Trophoblast cell (in vitro differentiated cells and primary cell): Measurements from ENCODE around the gene TTLL8.

ENCODE experiments used
- DNase-seq, 2 donors: peaks; one replicate each; pipeline ENCODE4 v3.0.0-alpha.2; 2016
- H2AFZ ChIP-seq: 2 replicates; pipeline ENCODE4 v1.6.1; 2013; ENCODE audit warnings: low read length, moderate library complexity, mild to moderate bottlenecking; ENCODE audit not compliant: insufficient read depth, poor library complexity
- H2AK5ac ChIP-seq: 2 replicates; pipeline ENCODE4 v1.6.1; 2013; ENCODE audit warnings: mild to moderate bottlenecking, low read length
- H2BK120ac ChIP-seq: 2 replicates; pipeline ENCODE4 v1.6.1; 2013; ENCODE audit warnings: low read length, mild to moderate bottlenecking, moderate library complexity; ENCODE audit not compliant: insufficient read depth, poor library complexity
- H2BK12ac ChIP-seq: 2 replicates; pipeline ENCODE4 v1.6.1; 2013; ENCODE audit warnings: mild to moderate bottlenecking, low read length, moderate library complexity
- H2BK5ac ChIP-seq: 2 replicates; pipeline ENCODE4 v1.6.1; 2013; ENCODE audit warnings: low read length, low read depth, moderate library complexity, mild to moderate bottlenecking; ENCODE audit not compliant: poor library complexity
- H3K14ac ChIP-seq: 2 replicates; pipeline ENCODE4 v1.6.1; 2013; ENCODE audit warnings: mild to moderate bottlenecking, low read length
- H3K18ac ChIP-seq: 2 replicates; pipeline ENCODE4 v1.6.1; 2013; ENCODE audit warnings: mild to moderate bottlenecking, low read length
- H3K23ac ChIP-seq: 2 replicates; pipeline ENCODE4 v1.6.1; 2013; ENCODE audit warnings: low read length
- H3K27ac ChIP-seq: 2 replicates; pipeline ENCODE4 v1.5.1; 2013; ENCODE audit warnings: low read depth, mild to moderate bottlenecking, inconsistent platforms, low read length, moderate library complexity
- H3K27me3 ChIP-seq: 2 replicates; pipeline ENCODE4 v1.6.1; 2013; ENCODE audit warnings: inconsistent platforms, mild to moderate bottlenecking, low read length, moderate library complexity; ENCODE audit not compliant: insufficient read depth
- H3K36me3 ChIP-seq, 2 experiments: 1 replicate in 1 of 2; 2 replicates in 1 of 2; pipeline ENCODE4 v1.6.1; 2013; ENCODE audit warnings: low read length in 2 of 2, mild to moderate bottlenecking in 2 of 2, moderate library complexity in 1 of 2; ENCODE audit not compliant: insufficient read depth in 2 of 2, control insufficient read depth in 1 of 2
- H3K4ac ChIP-seq: 2 replicates; pipeline ENCODE4 v1.6.1; 2013; ENCODE audit warnings: low read depth, mild to moderate bottlenecking, low read length, moderate library complexity
- H3K4me1 ChIP-seq, 2 experiments: 1 replicate in 1 of 2; 2 replicates in 1 of 2; pipeline ENCODE4 v1.6.1; 2013; ENCODE audit warnings: low read length in 2 of 2, mild to moderate bottlenecking in 2 of 2, moderate library complexity in 1 of 2; ENCODE audit not compliant: insufficient read depth in 2 of 2, control insufficient read depth in 1 of 2
- H3K4me2 ChIP-seq: 2 replicates; pipeline ENCODE4 v1.6.1; 2013; ENCODE audit warnings: inconsistent platforms, mild to moderate bottlenecking, low read length, moderate library complexity
- H3K4me3 ChIP-seq: 2 replicates; pipeline ENCODE4 v1.5.1; 2013; ENCODE audit warnings: mild to moderate bottlenecking, low read depth, low read length, inconsistent platforms
- H3K79me1 ChIP-seq: one replicate; pipeline ENCODE4 v1.6.1; 2013; ENCODE audit warnings: low read length
- H3K79me2 ChIP-seq: 2 replicates; pipeline ENCODE4 v1.6.1; 2013; ENCODE audit warnings: low read length, mild to moderate bottlenecking; ENCODE audit not compliant: control insufficient read depth, insufficient read depth, poor library complexity
- H3K9ac ChIP-seq: 2 replicates; pipeline ENCODE4 v1.6.1; 2013; ENCODE audit warnings: mild to moderate bottlenecking, low read length
- H3K9me3 ChIP-seq: 2 replicates; pipeline ENCODE4 v1.6.1; 2013; ENCODE audit warnings: low read depth, mild to moderate bottlenecking, control low read depth, inconsistent platforms, low read length; ENCODE audit not compliant: insufficient read depth
- H4K12ac ChIP-seq: 2 replicates; pipeline ENCODE4 v1.6.1; 2013; ENCODE audit warnings: low read depth, mild to moderate bottlenecking, low read length, moderate library complexity
- H4K8ac ChIP-seq: 2 replicates; pipeline ENCODE4 v1.6.1; 2013; ENCODE audit warnings: low read depth, mild to moderate bottlenecking, low read length, moderate library complexity
- H4K91ac ChIP-seq: one replicate; pipeline ENCODE4 v1.6.1; 2013; ENCODE audit warnings: low read depth, mild to moderate bottlenecking, low read length, moderate library complexity
- WGBS: extraction: QIAGEN DNeasy Blood & Tissue Kit; methylation state at CpG from one replicate; pipeline ENCODE4 v1.1.7; 2013; ENCODE audit warnings: missing lambda C conversion rate; ENCODE audit not compliant: insufficient read length, insufficient coverage; ENCODE audit errors: extremely low coverage; 5-methylcytosine and 5-hydroxymethylcytosine counted together

Gene TTLL8

GRCh38 chr22:50031189-50032091, 26.7 kb downstream of the TTLL8 start:
- H2BK12ac ChIP-seq, result no peak overlapping the region
- H4K91ac ChIP-seq, result no peak overlapping the region
- no peak overlapping the region for H2AFZ ChIP-seq
- H3K23ac ChIP-seq, result no peak overlapping the region
- no peak overlapping the region for H3K14ac ChIP-seq
- no peak overlapping the region for H3K4me2 ChIP-seq
- DNase-seq, result no peak
- no peak overlapping the region for H2BK120ac ChIP-seq
- H3K4ac ChIP-seq, result no peak overlapping the region
- no peaks in the 10 kb centered on the region for H3K36me3 ChIP-seq
- no peaks in the 10 kb centered on the region for H3K79me2 ChIP-seq
- WGBS, result no CpG with 5 or more reads among the region's 49 CpGs
- H3K9me3 ChIP-seq, result peaks cover 2% of the 10 kb centered on the region
- no peak overlapping the region for H3K9ac ChIP-seq
- H3K4me3 ChIP-seq, result no peak overlapping the region
- H3K27me3 ChIP-seq, result peaks cover 3% of the 10 kb centered on the region
- H3K79me1 ChIP-seq, result no peaks in the 10 kb centered on the region
- H4K8ac ChIP-seq, result no peak overlapping the region
- no peak overlapping the region for H2BK5ac ChIP-seq
- H2AK5ac ChIP-seq, result no peak overlapping the region
- H3K18ac ChIP-seq, result no peak overlapping the region
- no peak overlapping the region for H3K27ac ChIP-seq
- H4K12ac ChIP-seq, result no peak overlapping the region
- H3K4me1 ChIP-seq, result peaks cover 0 to 6% of the 10 kb centered on the region in 2 experiments

GRCh38 chr22:50030297-50031188, 27.6 kb downstream of the TTLL8 start:
- no CpG with 5 or more reads among the region's 52 CpGs for WGBS

GRCh38 chr22:50027639-50028537, 30.2 kb downstream of the TTLL8 start:
- H3K9me3 ChIP-seq, result peaks cover 4% of the 10 kb centered on the region
- peaks cover 0 to 6% of the 10 kb centered on the region in 2 experiments for H3K4me1 ChIP-seq
- H3K18ac ChIP-seq, result no peak overlapping the region
- H3K9ac ChIP-seq, result no peak overlapping the region
- no peak overlapping the region for H3K14ac ChIP-seq
- no peaks in the 10 kb centered on the region for H3K79me1 ChIP-seq
- H2AFZ ChIP-seq, result no peak overlapping the region
- H2BK12ac ChIP-seq, result no peak overlapping the region
- no peak overlapping the region for H2BK120ac ChIP-seq
- WGBS, result no CpG with 5 or more reads among the region's 42 CpGs
- no peak overlapping the region for H3K4me2 ChIP-seq
- H3K27me3 ChIP-seq, result peaks cover 3% of the 10 kb centered on the region
- H3K23ac ChIP-seq, result no peak overlapping the region
- no peaks in the 10 kb centered on the region for H3K36me3 ChIP-seq
- no peak overlapping the region for H2AK5ac ChIP-seq
- no peak overlapping the region for H3K4me3 ChIP-seq
- no peak overlapping the region for H3K27ac ChIP-seq
- no peak overlapping the region for H4K8ac ChIP-seq
- no peak overlapping the region for H3K4ac ChIP-seq
- DNase-seq, result peak; percentile 53 to 61
- no peak overlapping the region for H4K91ac ChIP-seq
- no peak overlapping the region for H2BK5ac ChIP-seq
- no peaks in the 10 kb centered on the region for H3K79me2 ChIP-seq
- no peak overlapping the region for H4K12ac ChIP-seq

More at GRCh38 chr22:50030297-50031188, 27.6 kb downstream of the TTLL8 start:
- H3K9me3 ChIP-seq, result peaks cover 5% of the 10 kb centered on the region
- no peaks in the 10 kb centered on the region for H3K79me2 ChIP-seq
- no peak overlapping the region for H2AK5ac ChIP-seq
- no peak overlapping the region for H3K4me3 ChIP-seq
- no peak overlapping the region for H2BK12ac ChIP-seq
- no peak overlapping the region for H3K4me2 ChIP-seq
- no peak overlapping the region for H3K14ac ChIP-seq
- H2BK5ac ChIP-seq, result no peak overlapping the region
- no peak overlapping the region for H3K18ac ChIP-seq
- H3K79me1 ChIP-seq, result no peaks in the 10 kb centered on the region
- H3K27me3 ChIP-seq, result peaks cover 3% of the 10 kb centered on the region
- no peak overlapping the region for H2BK120ac ChIP-seq
- no peak overlapping the region for H3K9ac ChIP-seq
- no peak overlapping the region for H3K4ac ChIP-seq
- DNase-seq, result peak; percentile 65 to 82
- no peak overlapping the region for H4K91ac ChIP-seq
- H3K4me1 ChIP-seq, result peaks cover 0 to 6% of the 10 kb centered on the region in 2 experiments
- H3K36me3 ChIP-seq, result no peaks in the 10 kb centered on the region
- H4K8ac ChIP-seq, result no peak overlapping the region
- no peak overlapping the region for H2AFZ ChIP-seq
- no peak overlapping the region for H4K12ac ChIP-seq
- no peak overlapping the region for H3K27ac ChIP-seq
- H3K23ac ChIP-seq, result no peak overlapping the region

GRCh38 chr22:50025993-50026392, 32.1 kb downstream of the TTLL8 start:
- Histone ChIP-seq H2AFZ (no peak overlapping the region), H3K9me3 (peaks cover 16% of the 10 kb centered on the region), H3K14ac (no peak overlapping the region), H4K12ac (no peak overlapping the region), H2BK120ac (no peak overlapping the region), H3K27me3 (peaks cover 3% of the 10 kb centered on the region), H3K79me1 (no peaks in the 10 kb centered on the region), H3K4me3 (no peak overlapping the region), H3K23ac (no peak overlapping the region), H3K4me1 (peaks cover 0 to 6% of the 10 kb centered on the region in 2 experiments), H3K79me2 (no peaks in the 10 kb centered on the region), H3K4me2 (no peak overlapping the region), H3K27ac (no peak overlapping the region), H4K91ac (no peak overlapping the region), H2BK5ac (no peak overlapping the region), H3K36me3 (no peaks in the 10 kb centered on the region), H3K18ac (no peak overlapping the region), H2BK12ac (no peak overlapping the region), H3K4ac (no peak overlapping the region), H3K9ac (no peak overlapping the region), H2AK5ac (no peak overlapping the region), H4K8ac (no peak overlapping the region)
- no peak for DNase-seq
- no CpG with 5 or more reads among the region's 13 CpGs for WGBS
